Urinary bladder (tissue), 4 donors: ENCODE data around the gene DGKD. TPM values are rescaled to one million over a fixed set of nuclear protein-coding genes. Genes with fewer than 3 reads are reported as not detected.
A peak's percentile ranks its signal among the peaks of the same experiment; 100 is the strongest.

Experiments used
- DNase-seq: peaks from one replicate; pipeline ENCODE4 v3.0.0-alpha.2; 2015; ENCODE audit errors: extremely low spot score
- H3K27ac ChIP-seq: one replicate; pipeline ENCODE4 v1.5.1; 2013; ENCODE audit warnings: low read depth, mild to moderate bottlenecking, moderate library complexity
- H3K36me3 ChIP-seq: one replicate; pipeline ENCODE4 v1.6.1; 2013; ENCODE audit warnings: mild to moderate bottlenecking, moderate library complexity; ENCODE audit not compliant: insufficient read depth
- H3K4me1 ChIP-seq: one replicate; pipeline ENCODE4 v1.6.1; 2013; ENCODE audit warnings: mild to moderate bottlenecking, moderate library complexity; ENCODE audit not compliant: insufficient read depth
- H3K4me3 ChIP-seq: one replicate; pipeline ENCODE4 v1.5.1; 2013; ENCODE audit warnings: low read depth, low read length
- WGBS: extraction: QIAGEN DNeasy Blood & Tissue Kit; methylation state at CpG from one replicate; pipeline ENCODE4 v1.1.7; 2013; 5-methylcytosine and 5-hydroxymethylcytosine counted together
- polyA plus RNA-seq: library from polyadenylated mRNA; stranded (reverse); fragments of 200-250 nt; gene quantifications from one replicate; pipeline ENCODE4 v1.2.3, GENCODE V29; 2013
- total RNA-seq: library from RNA; depleted of rRNA; stranded (reverse); fragments of >200 nt; gene quantifications from one replicate; pipeline ENCODE4 v1.2.3, GENCODE V29; 2014
- donor health status: healthy with polysubstance abuse.
- donor health status: healthy.

DGKD gene
- total and polyA plus RNA-seq, 2 donors: 13.3 to 26.4 TPM

GRCh38 chr2:233441161-233442027 lies 87.1 kb downstream of the DGKD start:
- H3K4me1 ChIP-seq: no peaks in the 10 kb centered on the region
- H3K36me3 ChIP-seq: peaks cover 3% of the 10 kb centered on the region
- DNase-seq: no peak
- H3K4me3 ChIP-seq: no peak overlapping the region
- H3K27ac ChIP-seq: no peak overlapping the region
- 93% methylated on average over 26 of the region's 26 CpGs for WGBS

- WGBS: 87% methylated on average over 4 of the region's 4 CpGs
- no peak for DNase-seq
- H3K4me3 ChIP-seq: no peak overlapping the region
- peaks cover 3% of the 10 kb centered on the region for H3K36me3 ChIP-seq
- H3K27ac ChIP-seq: no peak overlapping the region
- H3K4me1 ChIP-seq: no peaks in the 10 kb centered on the region
Measured at GRCh38 chr2:233442028-233442310, 87.7 kb downstream of the DGKD start.

GRCh38 chr2:233443511-233444183 lies 89.4 kb downstream of the DGKD start:
- 60% methylated on average over 18 of the region's 18 CpGs for WGBS
- H3K4me1 ChIP-seq: no peaks in the 10 kb centered on the region
- H3K27ac ChIP-seq: no peak overlapping the region
- DNase-seq: peak; percentile 42
- H3K4me3 ChIP-seq: no peak overlapping the region
- no peaks in the 10 kb centered on the region for H3K36me3 ChIP-seq

GRCh38 chr2:233444501-233444900 lies 90.2 kb downstream of the DGKD start:
- Histone ChIP-seq H3K4me1 (no peaks in the 10 kb centered on the region), H3K27ac (no peak overlapping the region), H3K4me3 (no peak overlapping the region), H3K36me3 (no peaks in the 10 kb centered on the region)
- WGBS: 95% methylated on average over 11 of the region's 11 CpGs
- no peak for DNase-seq

- 93% methylated on average over 18 of the region's 18 CpGs for WGBS
- H3K4me3 ChIP-seq: no peak overlapping the region
- no peaks in the 10 kb centered on the region for H3K36me3 ChIP-seq
- DNase-seq: no peak
- no peak overlapping the region for H3K27ac ChIP-seq
- H3K4me1 ChIP-seq: no peaks in the 10 kb centered on the region
Measured at GRCh38 chr2:233445152-233445830, 91.0 kb downstream of the DGKD start.

- Histone ChIP-seq H3K4me1 (no peaks in the 10 kb centered on the region), H3K36me3 (no peaks in the 10 kb centered on the region), H3K27ac (no peak overlapping the region), H3K4me3 (no peak overlapping the region)
- DNase-seq: no peak
- WGBS: 91% methylated on average over 1 of the region's 1 CpG
Measured at GRCh38 chr2:233446121-233446520, 91.8 kb downstream of the DGKD start.

GRCh38 chr2:233446606-233447305 lies 92.5 kb downstream of the DGKD start:
- Histone ChIP-seq H3K27ac (no peak overlapping the region), H3K36me3 (no peaks in the 10 kb centered on the region), H3K4me1 (no peaks in the 10 kb centered on the region), H3K4me3 (no peak overlapping the region)
- DNase-seq: no peak
- WGBS: 91% methylated on average over 37 of the region's 37 CpGs

- H3K36me3 ChIP-seq: no peaks in the 10 kb centered on the region
- 94% methylated on average over 15 of the region's 15 CpGs for WGBS
- no peaks in the 10 kb centered on the region for H3K4me1 ChIP-seq
- H3K27ac ChIP-seq: no peak overlapping the region
- DNase-seq: no peak
- H3K4me3 ChIP-seq: no peak overlapping the region
Measured at GRCh38 chr2:233447506-233448219, 93.4 kb downstream of the DGKD start.

- Histone ChIP-seq H3K36me3 (no peaks in the 10 kb centered on the region), H3K4me1 (no peaks in the 10 kb centered on the region), H3K27ac (no peak overlapping the region), H3K4me3 (no peak overlapping the region)
- no peak for DNase-seq
- 76% methylated on average over 11 of the region's 11 CpGs for WGBS
Measured at GRCh38 chr2:233448220-233448559, 93.9 kb downstream of the DGKD start.

GRCh38 chr2:233448575-233448974 lies 94.3 kb downstream of the DGKD start:
- DNase-seq: no peak
- 92% methylated on average over 4 of the region's 4 CpGs for WGBS
- Histone ChIP-seq H3K36me3 (no peaks in the 10 kb centered on the region), H3K4me1 (no peaks in the 10 kb centered on the region), H3K27ac (no peak overlapping the region), H3K4me3 (no peak overlapping the region)

GRCh38 chr2:233449081-233449901 lies 95.0 kb downstream of the DGKD start:
- no peak for DNase-seq
- H3K4me1 ChIP-seq: no peaks in the 10 kb centered on the region
- H3K4me3 ChIP-seq: no peak overlapping the region
- WGBS: 64% methylated on average over 31 of the region's 31 CpGs
- no peaks in the 10 kb centered on the region for H3K36me3 ChIP-seq
- no peak overlapping the region for H3K27ac ChIP-seq

- Histone ChIP-seq H3K4me3 (no peak overlapping the region), H3K27ac (no peak overlapping the region), H3K36me3 (peaks cover 1% of the 10 kb centered on the region), H3K4me1 (no peaks in the 10 kb centered on the region)
- no peak for DNase-seq
- 93% methylated on average over 33 of the region's 33 CpGs for WGBS
Measured at GRCh38 chr2:233449921-233450863, 95.9 kb downstream of the DGKD start.
